ENCODE measurements around the gene MBTPS1. TPM values are rescaled to one million over a fixed set of nuclear protein-coding genes. Genes with fewer than 3 reads are reported as not detected.

MBTPS1 gene
- polyA plus RNA-seq, 1 donor from 2014 or later: 66.9 TPM

GRCh38 chr16:84139628-84140258 lies 23.0 kb upstream of the MBTPS1 start:
- H3K27ac ChIP-seq (ENCODE audit: low read length): no peak overlapping the region
- no peaks in the 10 kb centered on the region for H3K27me3 ChIP-seq (ENCODE audit: insufficient read depth, low read depth, low read length)

More at GRCh38 chr16:84139628-84140258, 23.0 kb upstream of the MBTPS1 start:
- Histone ChIP-seq H4K20me1 (ENCODE audit: insufficient read depth) (no peaks in the 10 kb centered on the region), H3K9me2 (ENCODE audit: insufficient read depth, low read length) (no peaks in the 10 kb centered on the region), H3F3A (ENCODE audit: insufficient read depth, low read length, poor library complexity, severe bottlenecking) (no peaks in the 10 kb centered on the region), H2AFZ (ENCODE audit: low read depth, low read length) (no peak overlapping the region), H3K9me3 (ENCODE audit: low read length) (no peaks in the 10 kb centered on the region), H3K79me2 (replicated peaks; ENCODE audit: insufficient read depth, low read length) (peaks cover 76% of the 10 kb centered on the region), H3K36me3 (ENCODE audit: insufficient read depth, low read length) (peaks cover 5% of the 10 kb centered on the region), H3K9ac (ENCODE audit: low read length) (no peak overlapping the region), H3K4me3 (ENCODE audit: low read length) (no peak overlapping the region), H3K4me2 (ENCODE audit: low read length) (no peak overlapping the region)
- TF ChIP-seq CTCF (IDR thresholded peaks at IDR 0.05; ENCODE audit: poor library complexity, severe bottlenecking): no peak
- TF ChIP-seq TAF1 (IDR thresholded peaks at IDR 0.05; ENCODE audit: low read depth): no peak
- TF ChIP-seq POLR2AphosphoS5 (IDR thresholded peaks at IDR 0.05): no peak
- TF ChIP-seq RAD21 (conservative IDR thresholded peaks at IDR 0.05): no peak
- no peak for TF ChIP-seq MXI1 (conservative IDR thresholded peaks at IDR 0.05; ENCODE audit: poor library complexity, severe bottlenecking)
- TF ChIP-seq REST (IDR thresholded peaks at IDR 0.05; ENCODE audit: borderline replicate concordance): no peak
- no peak for TF ChIP-seq SMC3 (conservative IDR thresholded peaks at IDR 0.05; ENCODE audit: poor library complexity)
- TF ChIP-seq EZH2 (IDR thresholded peaks at IDR 0.05; ENCODE audit: borderline replicate concordance, insufficient read depth, low read length, poor library complexity, severe bottlenecking): no peak
- TF ChIP-seq EP300 (conservative IDR thresholded peaks at IDR 0.05; ENCODE audit: poor library complexity, severe bottlenecking): no peak

Measured in neural cell (in vitro differentiated cells).